GM21367 (cell line): ENCODE results near the gene SNAP47.

Source experiments
- ATAC-seq: cut with Tn5 transposase; IDR thresholded peaks from one replicate; pipeline ENCODE4 v1.9.1; 2021; ENCODE audit not compliant: unreplicated experiment

The SNAP47 gene

DNA sequence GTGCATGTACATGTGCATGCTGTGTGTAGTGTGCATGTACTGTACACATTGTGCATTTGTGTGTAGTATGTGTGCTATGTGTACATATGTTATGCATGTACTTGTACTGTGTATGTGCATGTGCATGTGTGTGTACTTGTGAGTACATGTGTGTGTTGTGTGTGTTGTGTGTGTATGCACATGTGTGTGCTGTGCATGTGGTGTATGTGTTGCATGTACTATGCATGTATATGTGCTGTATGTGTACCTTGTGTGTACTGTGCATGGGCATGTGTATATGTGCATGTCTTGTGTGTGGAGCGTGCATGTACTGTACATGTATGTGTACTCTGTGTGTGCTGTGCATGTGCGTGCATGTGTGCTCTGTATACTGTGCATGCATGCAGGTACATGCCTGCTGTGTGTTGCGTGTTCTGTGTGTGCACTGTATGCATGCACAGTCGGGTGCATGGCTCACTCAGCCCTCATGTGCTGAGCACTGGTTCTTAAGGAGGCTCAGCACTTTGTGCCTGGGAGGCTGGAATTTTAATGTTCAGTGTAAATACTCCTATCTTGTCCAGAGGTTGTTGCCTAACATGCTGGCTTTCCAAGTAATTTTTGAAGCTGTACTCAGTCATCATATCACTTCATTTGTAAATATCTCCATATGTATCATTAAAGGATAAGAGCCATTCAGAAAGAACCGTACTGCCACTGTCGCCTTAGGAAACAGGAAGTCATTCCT lies 32.3 kb downstream of the SNAP47 start:
- ATAC-seq = no peak

DNA sequence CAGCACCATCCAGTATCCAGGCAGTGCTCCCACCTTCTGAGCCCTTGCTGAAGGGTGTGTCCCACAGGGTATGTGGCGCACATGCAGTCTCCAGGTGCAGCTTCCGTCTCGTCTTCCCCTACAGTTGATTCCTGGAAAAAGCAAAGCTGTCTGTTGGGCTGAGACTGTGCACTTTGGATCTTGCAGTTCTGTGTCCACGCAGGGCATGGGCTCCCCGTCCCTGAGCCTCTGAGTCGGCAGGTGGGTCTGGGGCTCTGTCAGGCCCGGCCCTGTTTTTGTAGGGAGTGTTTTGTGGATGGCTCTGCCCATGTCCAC lies 32.8 kb downstream of the SNAP47 start:
- no peak for ATAC-seq

DNA sequence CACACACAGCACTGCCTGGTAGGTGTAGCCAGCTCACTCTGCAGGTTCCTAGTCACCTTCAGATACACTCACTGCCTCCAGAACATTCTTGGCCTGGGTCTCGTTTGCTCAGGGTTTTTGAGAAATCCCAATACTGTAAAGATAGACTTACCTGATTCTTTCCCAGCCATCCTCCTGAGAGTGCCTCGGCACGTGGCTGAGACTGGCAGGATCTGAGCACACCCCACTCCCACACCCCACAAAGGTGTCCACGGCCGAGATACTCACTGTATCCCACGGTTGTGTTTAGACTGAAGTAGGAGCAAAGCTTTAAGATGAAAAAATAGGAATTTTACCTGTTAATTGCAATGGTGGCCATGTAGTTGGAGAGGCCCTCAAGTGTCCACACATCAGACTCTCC lies 33.4 kb downstream of the SNAP47 start:
- no peak for ATAC-seq

GRCh38 chr1:227769047-227769935 lies 34.1 kb downstream of the SNAP47 start:
- no peak for ATAC-seq

- no peak for ATAC-seq
These were observed 34.8 kb downstream of the SNAP47 start for GRCh38 chr1:227769936-227770494.

DNA sequence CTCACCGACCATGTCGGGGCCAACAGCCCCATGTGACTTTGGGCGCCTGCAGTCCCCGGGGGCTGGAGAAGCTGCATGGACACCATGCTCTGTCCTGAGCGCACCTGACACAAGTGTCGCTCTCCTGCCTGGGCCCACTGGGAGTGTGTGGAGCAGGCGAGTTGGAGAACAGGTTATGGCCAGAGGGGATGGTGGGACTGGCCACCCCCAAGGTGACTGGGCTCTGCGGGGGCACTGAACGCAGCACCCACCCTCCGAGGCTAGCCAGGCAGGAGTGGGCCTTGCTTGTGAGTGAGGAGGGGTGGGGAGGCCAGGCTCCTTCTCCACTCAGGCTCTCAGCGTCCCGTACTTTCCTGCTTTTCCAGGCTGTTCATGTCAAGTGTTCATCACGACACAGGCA lies 35.6 kb downstream of the SNAP47 start:
- ATAC-seq = no peak

DNA sequence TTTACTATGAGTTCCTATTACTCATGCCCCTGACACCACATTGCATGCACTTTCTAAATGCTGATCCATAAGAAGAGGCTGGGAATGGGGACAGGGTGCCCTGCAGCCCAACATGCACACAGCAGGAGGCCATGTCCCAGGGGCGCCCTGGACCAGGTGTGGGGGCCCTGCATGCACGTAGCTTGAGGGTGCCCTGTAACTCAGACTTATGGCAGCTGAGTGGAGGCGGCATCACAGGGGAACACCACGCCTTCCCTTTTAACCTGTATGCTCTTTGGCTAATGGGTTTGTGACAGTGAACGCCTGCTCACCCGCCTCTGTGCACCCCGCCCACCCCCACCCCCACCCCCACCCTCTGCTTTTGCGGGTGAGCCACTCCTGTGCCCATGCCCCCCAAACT lies 36.1 kb downstream of the SNAP47 start:
- no peak for ATAC-seq

GRCh38 chr1:227771771-227772170 lies 36.5 kb downstream of the SNAP47 start:
- ATAC-seq = no peak

GRCh38 chr1:227773558-227773957 lies 38.3 kb downstream of the SNAP47 start:
- ATAC-seq = no peak

DNA sequence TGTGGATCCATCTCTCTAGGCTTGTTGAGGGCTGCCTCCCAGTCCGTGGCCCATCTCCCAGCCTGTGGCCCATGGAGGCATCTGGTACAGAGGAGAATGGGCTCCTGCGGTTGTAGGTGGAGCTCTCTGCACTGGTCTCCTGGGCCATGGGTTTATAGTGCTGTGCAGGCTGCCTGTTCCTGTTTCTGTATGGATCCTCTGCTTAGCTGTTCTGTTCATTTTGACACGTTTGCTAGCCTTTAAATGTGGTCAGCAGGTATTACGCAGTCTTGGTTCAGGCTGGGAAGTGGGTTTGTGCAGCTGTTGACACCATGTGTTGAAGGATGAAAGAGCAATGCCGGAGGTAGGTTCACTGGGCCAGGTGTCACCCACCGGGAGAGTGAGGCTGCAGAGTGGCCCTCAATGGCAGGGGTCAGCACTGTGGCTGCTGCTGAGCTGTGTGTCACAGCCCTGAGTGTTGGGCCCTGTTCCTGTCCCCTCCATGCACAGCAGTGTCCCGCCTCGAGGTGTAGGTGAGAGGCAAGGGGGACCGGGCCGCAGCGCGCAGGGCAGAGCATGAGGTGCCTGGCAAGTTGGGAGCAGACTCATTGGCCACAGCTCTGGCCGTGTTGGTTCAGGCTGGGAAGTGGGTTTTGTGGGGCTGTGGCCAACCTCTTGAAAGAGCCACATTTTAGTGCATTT lies 39.0 kb downstream of the SNAP47 start:
- no peak for ATAC-seq

DNA sequence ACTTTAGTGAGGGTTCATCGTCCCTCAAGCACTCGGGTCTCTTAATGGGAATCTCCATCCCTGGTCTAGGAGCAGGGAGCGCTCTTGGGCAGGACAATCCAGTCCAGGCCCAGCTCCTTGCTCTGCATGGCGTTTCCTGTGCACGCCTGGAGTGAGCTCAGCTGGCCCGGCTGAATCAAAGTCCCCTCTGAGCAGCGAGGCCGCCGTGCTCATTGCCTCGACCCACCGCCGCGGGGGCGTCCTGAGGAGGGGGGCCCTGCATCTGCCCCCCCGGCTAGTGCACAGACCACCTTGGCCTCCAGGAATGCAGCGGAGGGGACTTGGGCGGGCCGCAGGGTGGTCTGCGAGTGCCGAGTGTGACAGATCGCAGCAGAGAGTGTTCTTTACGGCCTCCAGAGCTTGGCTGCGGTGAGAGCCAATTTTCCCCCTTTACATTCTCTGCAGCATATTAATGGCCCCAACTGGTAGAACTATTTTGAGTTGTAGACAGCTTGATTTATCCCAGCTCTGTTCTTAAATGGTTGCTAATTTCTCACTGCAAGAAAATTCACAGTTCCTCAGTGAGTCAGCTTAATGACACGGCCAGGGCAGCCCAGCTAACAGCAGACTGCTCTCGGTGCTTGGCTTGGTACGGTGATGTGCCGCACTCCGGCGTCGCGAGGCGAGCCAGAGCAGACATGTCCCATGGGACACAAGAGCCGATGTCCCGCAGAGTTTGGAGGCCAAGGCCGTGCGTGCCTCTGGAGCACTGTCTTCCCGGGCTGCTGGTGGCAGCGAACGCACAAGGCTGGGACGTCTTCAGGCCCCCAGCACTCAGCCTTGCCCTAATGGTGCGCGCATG lies 39.8 kb downstream of the SNAP47 start:
- ATAC-seq = no peak

- ATAC-seq = no peak
These were observed 40.6 kb downstream of the SNAP47 start for GRCh38 chr1:227775841-227776240.

DNA sequence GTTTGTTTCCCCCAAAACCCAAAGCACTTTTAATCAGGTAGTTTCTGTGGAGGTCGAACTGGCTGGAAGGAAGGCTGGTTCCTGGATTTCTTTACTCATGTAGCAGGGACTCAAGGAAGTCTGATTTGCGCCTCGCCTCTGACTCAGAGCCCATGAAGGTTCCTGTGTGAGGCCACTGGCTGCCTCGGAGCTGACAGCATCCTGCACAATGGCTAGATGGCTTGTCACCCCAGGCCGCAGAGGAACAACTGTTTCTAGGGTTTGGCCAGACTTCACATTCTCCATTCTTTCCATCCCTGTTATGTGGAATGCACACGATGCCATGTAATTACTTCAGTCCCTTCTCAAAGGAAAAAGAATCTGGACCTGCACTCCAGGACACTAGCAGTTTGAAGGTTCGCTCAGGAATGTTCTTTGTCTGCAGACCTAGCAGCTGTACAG lies 41.1 kb downstream of the SNAP47 start:
- ATAC-seq = no peak

- no peak for ATAC-seq
These were observed 41.9 kb downstream of the SNAP47 start for GRCh38 chr1:227777156-227777555.

GRCh38 chr1:227777646-227778045 lies 42.4 kb downstream of the SNAP47 start:
- ATAC-seq = no peak

DNA sequence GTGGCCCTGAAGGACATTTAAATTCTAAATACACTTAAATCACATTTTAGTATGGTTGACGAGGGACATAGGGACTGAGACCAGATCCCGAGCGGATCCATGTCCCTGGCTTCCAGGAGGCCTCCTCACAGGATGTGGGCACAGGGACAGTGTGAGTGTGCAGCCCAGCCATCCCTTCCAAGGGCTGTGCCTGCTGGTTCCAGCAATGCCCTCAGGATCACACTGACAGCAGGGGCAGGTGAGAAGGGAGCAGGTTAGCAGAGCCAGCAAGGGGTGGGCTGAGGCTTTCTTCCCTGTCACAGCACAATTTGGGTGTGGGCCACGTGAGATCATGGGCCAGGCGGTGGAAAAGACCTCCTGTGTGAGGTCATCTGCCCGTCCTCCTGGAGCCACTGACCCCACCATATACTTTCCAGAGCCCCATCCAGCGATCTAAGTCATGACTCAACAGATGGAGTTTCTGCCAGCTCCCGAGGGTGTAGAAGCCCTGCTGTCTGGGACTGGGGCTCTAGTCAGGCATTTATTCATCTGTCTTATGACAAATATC lies 43.2 kb downstream of the SNAP47 start:
- no peak for ATAC-seq

GRCh38 chr1:227779021-227779441 lies 43.8 kb downstream of the SNAP47 start:
- ATAC-seq = no peak

DNA sequence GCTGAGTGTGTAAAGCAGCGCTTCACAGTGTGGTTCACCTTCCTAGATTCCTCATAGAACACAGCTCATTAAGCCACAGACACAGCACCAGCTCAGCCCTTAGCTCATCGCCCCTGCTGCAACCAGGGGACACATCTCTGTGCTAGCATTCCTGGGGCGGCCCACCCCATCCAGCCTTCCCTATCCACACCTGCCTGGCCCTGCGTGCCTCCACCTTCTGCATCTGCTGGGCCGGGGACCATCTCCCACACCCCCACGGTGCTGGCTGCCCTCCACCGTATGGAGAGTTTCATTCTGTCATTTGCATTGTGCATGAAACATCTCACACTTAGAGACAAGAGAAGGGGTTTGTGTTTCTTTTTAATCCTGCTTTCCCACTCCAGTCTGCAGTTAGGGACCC lies 44.5 kb downstream of the SNAP47 start:
- ATAC-seq = no peak

DNA sequence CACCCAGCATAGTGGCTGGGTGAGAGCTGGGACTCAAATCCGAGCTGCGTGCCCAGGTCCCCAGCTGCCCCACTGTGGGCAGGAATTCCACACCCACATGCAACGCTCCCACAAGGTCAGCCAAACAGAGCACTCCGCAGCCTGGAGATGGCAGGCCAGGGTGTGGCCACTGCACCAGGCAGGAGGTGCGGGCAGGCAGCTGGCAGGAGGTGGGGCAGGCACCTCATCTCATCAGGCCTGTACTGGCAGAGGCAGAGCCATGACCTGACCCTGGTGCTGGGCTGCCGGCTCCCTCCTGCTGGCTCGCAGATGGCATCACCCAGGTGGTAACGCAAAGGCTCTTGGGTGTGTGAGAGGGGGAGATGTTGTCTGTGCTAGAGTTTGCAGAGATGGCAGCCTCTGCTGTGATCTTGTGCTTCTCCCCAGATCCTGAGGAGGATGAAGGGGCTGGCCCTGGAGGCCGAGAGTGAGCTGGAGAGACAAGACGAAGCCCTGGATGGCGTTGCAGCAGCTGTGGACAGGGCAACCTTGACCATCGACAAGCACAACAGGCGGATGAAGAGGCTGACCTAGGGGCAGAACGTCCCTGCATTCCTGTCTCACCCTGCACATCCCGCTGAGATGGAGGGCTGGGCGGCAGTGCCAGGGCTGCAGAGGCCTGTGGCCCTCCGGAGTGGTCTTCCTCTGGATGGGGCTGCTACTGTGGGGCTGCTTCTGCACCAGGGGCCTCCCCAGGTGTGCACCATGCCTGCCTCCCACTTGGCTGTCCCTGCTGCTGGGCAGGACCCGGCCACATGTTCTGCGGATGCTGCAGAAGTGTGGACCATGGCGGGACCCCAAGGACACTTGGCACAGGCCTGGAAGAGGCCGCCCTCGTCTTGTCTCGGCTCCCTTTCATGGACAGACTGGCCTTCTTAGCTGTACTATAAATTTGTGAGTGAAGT lies 45.1 kb downstream of the SNAP47 start:
- no peak for ATAC-seq
